H9 (cell line): ENCODE results near the gene BLTP3A. TPM values are rescaled to one million over a fixed set of nuclear protein-coding genes. Genes with fewer than 3 reads are reported as not detected.

Source experiments
- DNase-seq: peaks from one replicate; pipeline ENCODE4 v3.0.0-alpha.2; 2017
- H2AFZ ChIP-seq: one replicate; pipeline ENCODE4 v1.6.1; 2013; ENCODE audit warnings: mild to moderate bottlenecking, low read length, control low read depth, moderate library complexity
- H2AK5ac ChIP-seq: 2 replicates; pipeline ENCODE4 v1.6.1; 2013; ENCODE audit warnings: low read length, control low read depth, mixed read lengths; ENCODE audit not compliant: insufficient read length
- H2BK120ac ChIP-seq: one replicate; pipeline ENCODE4 v1.6.1; 2013; ENCODE audit warnings: low read depth, mild to moderate bottlenecking, low read length, control low read depth, inconsistent platforms; ENCODE audit not compliant: poor library complexity, severe bottlenecking
- H2BK12ac ChIP-seq: 2 replicates; pipeline ENCODE4 v1.6.1; 2013; ENCODE audit warnings: low read length, control low read depth, mixed read lengths, low read depth; ENCODE audit not compliant: insufficient read length
- H2BK15ac ChIP-seq: 2 replicates; pipeline ENCODE4 v1.6.1; 2013; ENCODE audit warnings: low read depth, low read length, control low read depth
- H2BK20ac ChIP-seq: one replicate; pipeline ENCODE4 v1.6.1; 2013; ENCODE audit warnings: low read depth, mild to moderate bottlenecking, low read length, control low read depth, inconsistent platforms; ENCODE audit not compliant: poor library complexity, severe bottlenecking
- H2BK5ac ChIP-seq: 2 replicates; pipeline ENCODE4 v1.6.1; 2013; ENCODE audit warnings: low read length, control low read depth, mixed read lengths; ENCODE audit not compliant: insufficient read length
- H3K14ac ChIP-seq: 2 replicates; pipeline ENCODE4 v1.6.1; 2013; ENCODE audit warnings: low read length, control low read depth; ENCODE audit not compliant: insufficient read depth
- H3K18ac ChIP-seq: 2 replicates; pipeline ENCODE4 v1.6.1; 2013; ENCODE audit warnings: low read depth, mild to moderate bottlenecking, mixed read lengths, low read length, control low read depth; ENCODE audit not compliant: insufficient read length
- H3K23ac ChIP-seq: 2 replicates; pipeline ENCODE4 v1.6.1; 2013; ENCODE audit warnings: low read length, control low read depth, mixed read lengths, low read depth; ENCODE audit not compliant: insufficient read length
- H3K23me2 ChIP-seq: 2 replicates; pipeline ENCODE4 v1.6.1; 2013; ENCODE audit warnings: low read depth, mild to moderate bottlenecking, mixed read lengths, low read length, control low read depth; ENCODE audit not compliant: insufficient read length, poor library complexity, severe bottlenecking
- H3K27ac ChIP-seq: 2 replicates; pipeline ENCODE4 v1.5.1; 2013; ENCODE audit warnings: low read length, control low read depth, mixed read lengths, low read depth; ENCODE audit not compliant: insufficient read length
- H3K27me3 ChIP-seq: 2 replicates; pipeline ENCODE4 v1.6.1; 2013; ENCODE audit warnings: low read length, control low read depth, inconsistent platforms; ENCODE audit not compliant: insufficient read depth
- H3K4ac ChIP-seq: 2 replicates; pipeline ENCODE4 v1.6.1; 2013; ENCODE audit warnings: low read depth, mild to moderate bottlenecking, control low read depth, inconsistent platforms, low read length, moderate library complexity
- H3K4me1 ChIP-seq: 2 replicates; pipeline ENCODE4 v1.6.1; 2013; ENCODE audit warnings: low read length, control low read depth, inconsistent platforms; ENCODE audit not compliant: insufficient read depth
- H3K4me2 ChIP-seq: 2 replicates; pipeline ENCODE4 v1.6.1; 2013; ENCODE audit warnings: low read length, control low read depth, mixed read lengths; ENCODE audit not compliant: insufficient read length, insufficient read depth
- H3K56ac ChIP-seq: 2 replicates; pipeline ENCODE4 v1.6.1; 2013; ENCODE audit warnings: low read depth, mild to moderate bottlenecking, mixed read lengths, low read length, control low read depth; ENCODE audit not compliant: insufficient read length
- H3K79me1 ChIP-seq: 2 replicates; pipeline ENCODE4 v1.6.1; 2013; ENCODE audit warnings: low read depth, mild to moderate bottlenecking, moderate library complexity, low read length, control low read depth, inconsistent platforms; ENCODE audit not compliant: insufficient read depth, poor library complexity, severe bottlenecking
- H3K79me2 ChIP-seq: 2 replicates; pipeline ENCODE4 v1.6.1; 2013; ENCODE audit warnings: low read length, control low read depth, inconsistent platforms; ENCODE audit not compliant: insufficient read depth
- H3K9ac ChIP-seq: 2 replicates; pipeline ENCODE4 v1.6.1; 2013; ENCODE audit warnings: low read length, control low read depth, mixed read lengths; ENCODE audit not compliant: insufficient read length; ENCODE audit errors: extremely low read depth
- H3K9me3 ChIP-seq: one replicate; pipeline ENCODE4 v1.6.1; 2013; ENCODE audit warnings: low read depth, low read length, inconsistent platforms; ENCODE audit not compliant: control insufficient read depth
- H3T11ph ChIP-seq: one replicate; pipeline ENCODE4 v1.6.1; 2013; ENCODE audit warnings: mild to moderate bottlenecking, low read length, control low read depth, inconsistent platforms
- H4K20me1 ChIP-seq: one replicate; pipeline ENCODE4 v1.6.1; 2013; ENCODE audit not compliant: control insufficient read depth, insufficient read length, insufficient read depth
- H4K5ac ChIP-seq: 2 replicates; pipeline ENCODE4 v1.6.1; 2013; ENCODE audit warnings: low read depth, mild to moderate bottlenecking, mixed read lengths, low read length, control low read depth; ENCODE audit not compliant: insufficient read length
- H4K8ac ChIP-seq: replicated peaks from 2 replicates; pipeline ENCODE4 v1.6.1; 2013; ENCODE audit warnings: low read length, control low read depth, mixed read lengths, low read depth; ENCODE audit not compliant: insufficient read length
- H4K91ac ChIP-seq: 2 replicates; pipeline ENCODE4 v1.6.1; 2013; ENCODE audit warnings: low read depth, mild to moderate bottlenecking, moderate library complexity, mixed read lengths, low read length, control low read depth; ENCODE audit not compliant: insufficient read length
- H3K27ac Mint-ChIP-seq, 3 experiments: 2 replicates in 2 of 3; 3 replicates in 1 of 3; pipeline ENCODE4 v1.8.0; 2020 to 2021; ENCODE audit warnings: mixed read lengths in 3 of 3, mild to moderate bottlenecking in 1 of 3, moderate library complexity in 1 of 3
- H3K27me3 Mint-ChIP-seq: 2 replicates; pipeline ENCODE4 v1.8.0; 2021; ENCODE audit warnings: low read depth, mild to moderate bottlenecking, moderate library complexity, mixed read lengths
- H3K36me3 Mint-ChIP-seq, 3 experiments: 2 replicates in 2 of 3; 3 replicates in 1 of 3; pipeline ENCODE4 v1.8.0; 2020 to 2021; ENCODE audit warnings: low read depth in 3 of 3, mixed read lengths in 3 of 3; ENCODE audit not compliant: insufficient read depth in 1 of 3
- H3K4me1 Mint-ChIP-seq, 2 experiments: 2 replicates each; pipeline ENCODE4 v1.8.0; 2020; ENCODE audit warnings: mixed read lengths in 2 of 2
- H3K4me3 Mint-ChIP-seq, 2 experiments: 2 replicates in 1 of 2; 3 replicates in 1 of 2; pipeline ENCODE4 v1.8.0; 2020 to 2021; ENCODE audit warnings: mild to moderate bottlenecking in 2 of 2, mixed read lengths in 2 of 2, moderate library complexity in 1 of 2
- H3K9me3 Mint-ChIP-seq, 2 experiments: 2 replicates in 1 of 2; 3 replicates in 1 of 2; pipeline ENCODE4 v1.8.0; 2020; ENCODE audit warnings: mild to moderate bottlenecking in 2 of 2, mixed read lengths in 2 of 2, moderate library complexity in 1 of 2
- WGBS: extraction: QIAGEN DNeasy Blood & Tissue Kit; methylation state at CpG from one replicate; pipeline ENCODE4 v1.1.7; 2013; ENCODE audit warnings: missing lambda C conversion rate, low lambda C conversion rate, mixed read lengths; ENCODE audit not compliant: insufficient read length; ENCODE audit errors: extremely low coverage; 5-methylcytosine and 5-hydroxymethylcytosine counted together
- total RNA-seq: library from RNA; stranded (reverse); gene quantifications from 2 replicates; pipeline ENCODE4 v1.2.1, GENCODE V29; 2021
- TF ChIP-seq, protein P1 (sequence below): fragments of 200-600 bp; sonication (generic); conservative IDR thresholded peaks from 3 replicates; pipeline ENCODE4 v1.8.0; 2021; ENCODE audit warnings: antibody characterized with exemption, mild to moderate bottlenecking

BLTP3A gene
- total RNA-seq, 1 experiment from 2014 or later: 17.8 TPM

DNA sequence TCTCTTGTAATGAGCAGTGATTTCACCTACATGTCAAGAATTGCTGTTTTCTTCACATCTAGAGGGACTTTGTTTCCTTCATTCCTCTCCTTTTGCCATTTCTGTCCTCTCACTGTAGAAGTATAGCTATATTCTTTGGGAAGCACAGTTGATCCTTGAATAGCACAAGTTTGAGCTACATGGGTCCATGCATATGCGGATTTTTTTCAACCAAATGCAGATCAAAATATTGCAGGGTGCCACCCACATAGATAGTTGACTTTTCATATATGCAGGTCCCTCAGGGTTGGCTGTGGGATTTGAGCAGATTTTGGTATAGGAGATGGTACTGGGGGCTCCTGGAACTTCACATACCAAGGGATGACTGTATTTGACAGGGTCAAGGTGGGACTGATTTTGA lies 41.1 kb downstream of the BLTP3A start:
- H4K20me1 ChIP-seq: no peaks in the 10 kb centered on the region
- H3K14ac ChIP-seq: no peak overlapping the region
- Mint-ChIP-seq H3K9me3 (no peaks in the 10 kb centered on the region), H3K27ac (peak overlapping the region in 1 of 3 experiments; percentile 55; a peak in 3 of 7 replicates), H3K4me1 (no peaks in the 10 kb centered on the region), H3K27me3 (no peaks in the 10 kb centered on the region), H3K4me3 (no peak overlapping the region), H3K36me3 (peaks cover 1 to 44% (median 39%) of the 10 kb centered on the region in 3 experiments; a peak in 6 of 7 replicates)
- DNase-seq: no peak
- H2BK12ac ChIP-seq: no peak overlapping the region
- H3K79me1 ChIP-seq: no peaks in the 10 kb centered on the region
- TF ChIP-seq, protein P1, sequence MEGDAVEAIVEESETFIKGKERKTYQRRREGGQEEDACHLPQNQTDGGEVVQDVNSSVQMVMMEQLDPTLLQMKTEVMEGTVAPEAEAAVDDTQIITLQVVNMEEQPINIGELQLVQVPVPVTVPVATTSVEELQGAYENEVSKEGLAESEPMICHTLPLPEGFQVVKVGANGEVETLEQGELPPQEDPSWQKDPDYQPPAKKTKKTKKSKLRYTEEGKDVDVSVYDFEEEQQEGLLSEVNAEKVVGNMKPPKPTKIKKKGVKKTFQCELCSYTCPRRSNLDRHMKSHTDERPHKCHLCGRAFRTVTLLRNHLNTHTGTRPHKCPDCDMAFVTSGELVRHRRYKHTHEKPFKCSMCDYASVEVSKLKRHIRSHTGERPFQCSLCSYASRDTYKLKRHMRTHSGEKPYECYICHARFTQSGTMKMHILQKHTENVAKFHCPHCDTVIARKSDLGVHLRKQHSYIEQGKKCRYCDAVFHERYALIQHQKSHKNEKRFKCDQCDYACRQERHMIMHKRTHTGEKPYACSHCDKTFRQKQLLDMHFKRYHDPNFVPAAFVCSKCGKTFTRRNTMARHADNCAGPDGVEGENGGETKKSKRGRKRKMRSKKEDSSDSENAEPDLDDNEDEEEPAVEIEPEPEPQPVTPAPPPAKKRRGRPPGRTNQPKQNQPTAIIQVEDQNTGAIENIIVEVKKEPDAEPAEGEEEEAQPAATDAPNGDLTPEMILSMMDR: no peak
- H3K27me3 ChIP-seq: no peaks in the 10 kb centered on the region
- no peak overlapping the region for H2BK120ac ChIP-seq
- no peaks in the 10 kb centered on the region for H3K23me2 ChIP-seq
- no peak overlapping the region for H3K9ac ChIP-seq
- H3K23ac ChIP-seq: no peak overlapping the region
- no peak overlapping the region for H3K56ac ChIP-seq
- H4K5ac ChIP-seq: no peak overlapping the region
- H3T11ph ChIP-seq: no peak overlapping the region
- no peaks in the 10 kb centered on the region for H3K79me2 ChIP-seq
- H2AFZ ChIP-seq: no peak overlapping the region
- no peak overlapping the region for H3K4ac ChIP-seq
- no peak overlapping the region for H2BK15ac ChIP-seq
- no peak overlapping the region for H2AK5ac ChIP-seq
- no peak overlapping the region for H4K8ac ChIP-seq
- H3K4me1 ChIP-seq: no peaks in the 10 kb centered on the region
- H3K27ac ChIP-seq: no peak overlapping the region
- no peak overlapping the region for H3K4me2 ChIP-seq
- no peak overlapping the region for H3K18ac ChIP-seq
- H3K9me3 ChIP-seq: no peaks in the 10 kb centered on the region
- no peak overlapping the region for H4K91ac ChIP-seq
- H2BK20ac ChIP-seq: no peak overlapping the region
- WGBS: no CpG with 5 or more reads among the region's 1 CpG
- H2BK5ac ChIP-seq: no peak overlapping the region
